HFFc6 (cell line): ENCODE data around the gene SLC38A10. TPM values are rescaled to one million over a fixed set of nuclear protein-coding genes. Genes with fewer than 3 reads are reported as not detected.

ENCODE experiments used
- DNase-seq: peaks from one replicate; pipeline ENCODE4 v3.0.0-alpha.2; 2018
- H3K27ac Mint-ChIP-seq: 2 replicates; pipeline ENCODE4 v1.8.0; 2020; ENCODE audit warnings: mild to moderate bottlenecking, mixed read lengths
- H3K27me3 Mint-ChIP-seq: 2 replicates; pipeline ENCODE4 v1.8.0; 2021; ENCODE audit warnings: mild to moderate bottlenecking, moderate library complexity, mixed read lengths; ENCODE audit not compliant: insufficient read depth
- H3K36me3 Mint-ChIP-seq: 2 replicates; pipeline ENCODE4 v1.8.0; 2021; ENCODE audit warnings: low read depth, mixed read lengths
- H3K4me1 Mint-ChIP-seq: 2 replicates; pipeline ENCODE4 v1.8.0; 2020; ENCODE audit warnings: low read depth, mixed read lengths
- H3K4me3 Mint-ChIP-seq: 2 replicates; pipeline ENCODE4 v1.8.0; 2020; ENCODE audit warnings: mild to moderate bottlenecking, moderate library complexity, mixed read lengths
- H3K9me3 Mint-ChIP-seq: 2 replicates; pipeline ENCODE4 v1.8.0; 2020; ENCODE audit warnings: mild to moderate bottlenecking, mixed read lengths
- CTCF ChIP-seq: fragments of 200-600 bp; sonication (generic); IDR thresholded peaks from 2 replicates; pipeline ENCODE4 v1.5.0; 2021; ENCODE audit warnings: antibody characterized with exemption, mild to moderate bottlenecking
- total RNA-seq, 6 experiments: library from RNA; stranded (reverse); fragmentation: NEBNext Ultra II Directional; extraction: Animal tissue kit (Norgen Biotek cat#: 25700); gene quantifications; 2 replicates in 1 of 6; 3 replicates in 5 of 6; pipeline ENCODE4 v1.2.3, GENCODE V29; 2021

SLC38A10 gene
- total RNA-seq, 6 experiments from 2014 or later = 71.2 to 88.3 (median 72.2) TPM

- no peak for DNase-seq
- Mint-ChIP-seq H3K27ac (no peak overlapping the region), H3K4me1 (peaks cover 10% of the 10 kb centered on the region), H3K36me3 (no peaks in the 10 kb centered on the region), H3K9me3 (no peaks in the 10 kb centered on the region), H3K4me3 (no peak overlapping the region), H3K27me3 (peaks cover 2% of the 10 kb centered on the region)
- TF ChIP-seq CTCF = no peak
Measured at GRCh38 chr17:81300586-81301155, 5.6 kb upstream of the SLC38A10 start.

- Mint-ChIP-seq H3K36me3 (no peaks in the 10 kb centered on the region), H3K4me1 (peaks cover 14% of the 10 kb centered on the region), H3K4me3 (no peak overlapping the region), H3K27me3 (peaks cover 2% of the 10 kb centered on the region), H3K9me3 (no peaks in the 10 kb centered on the region), H3K27ac (no peak overlapping the region)
- DNase-seq = no peak
- no peak for TF ChIP-seq CTCF
Measured at GRCh38 chr17:81299846-81300585, 4.9 kb upstream of the SLC38A10 start.

GRCh38 chr17:81298991-81299738 lies 4.1 kb upstream of the SLC38A10 start:
- DNase-seq = no peak
- Mint-ChIP-seq H3K4me3 (no peak overlapping the region), H3K36me3 (no peaks in the 10 kb centered on the region; the same call in 1 of the 2 replicates), H3K27me3 (peaks cover 2% of the 10 kb centered on the region), H3K9me3 (no peaks in the 10 kb centered on the region), H3K27ac (no peak overlapping the region), H3K4me1 (peaks cover 19% of the 10 kb centered on the region)
- no peak for TF ChIP-seq CTCF

GRCh38 chr17:81298325-81298990 lies 3.4 kb upstream of the SLC38A10 start:
- TF ChIP-seq CTCF = no peak

GRCh38 chr17:81295676-81296381 lies 722 bp upstream of the SLC38A10 start:
- H3K36me3 Mint-ChIP-seq = no peaks in the 10 kb centered on the region; the same call in 1 of the 2 replicates
- peaks cover 32% of the 10 kb centered on the region for H3K4me1 Mint-ChIP-seq
- peak overlapping the region; percentile 94 for H3K4me3 Mint-ChIP-seq
- peak overlapping the region; percentile 91 for H3K27ac Mint-ChIP-seq
- no peaks in the 10 kb centered on the region; the same call in 1 of the 2 replicates for H3K27me3 Mint-ChIP-seq
- H3K9me3 Mint-ChIP-seq = no peaks in the 10 kb centered on the region
- peak; percentile 26 for DNase-seq
- TF ChIP-seq CTCF = peak; percentile 46; the same call in 1 of the 2 replicates

More at GRCh38 chr17:81298325-81298990, 3.4 kb upstream of the SLC38A10 start:
- Mint-ChIP-seq H3K9me3 (no peaks in the 10 kb centered on the region), H3K27ac (no peak overlapping the region), H3K4me3 (no peak overlapping the region), H3K4me1 (peaks cover 26% of the 10 kb centered on the region), H3K36me3 (no peaks in the 10 kb centered on the region; the same call in 1 of the 2 replicates), H3K27me3 (peaks cover 2% of the 10 kb centered on the region)
- DNase-seq = no peak
